ENCODE results near the gene DMD.

DMD gene

GRCh38 chrX:31713120-31713519, 1498.2 kb downstream of the DMD start:
- DNase-seq (ENCODE audit: insufficient read length, low spot score), result no peak
- TF ChIP-seq CTCF (IDR thresholded peaks at IDR 0.05; ENCODE audit: insufficient read depth, missing control alignments), result no peak
- no peak for FAIRE-seq

- DNase-seq (ENCODE audit: insufficient read length, low spot score) (no peak), FAIRE-seq (no peak)
- TF ChIP-seq CTCF (IDR thresholded peaks at IDR 0.05; ENCODE audit: insufficient read depth, missing control alignments), result no peak
Measured at GRCh38 chrX:31711166-31711565, 1500.2 kb downstream of the DMD start.

- DNase-seq (ENCODE audit: insufficient read length, low spot score), result no peak
- TF ChIP-seq CTCF (IDR thresholded peaks at IDR 0.05; ENCODE audit: insufficient read depth, missing control alignments), result no peak
- no peak for FAIRE-seq
Measured at GRCh38 chrX:31708116-31708515, 1503.2 kb downstream of the DMD start.

- FAIRE-seq, result no peak
- no peak for DNase-seq (ENCODE audit: insufficient read length, low spot score)
- no peak for TF ChIP-seq CTCF (IDR thresholded peaks at IDR 0.05; ENCODE audit: insufficient read depth, missing control alignments)
Measured at GRCh38 chrX:31706466-31706865, 1504.9 kb downstream of the DMD start.

- TF ChIP-seq CTCF (IDR thresholded peaks at IDR 0.05; ENCODE audit: insufficient read depth, missing control alignments), result no peak
- no peak for DNase-seq (ENCODE audit: insufficient read length, low spot score)
- no peak for FAIRE-seq
Measured at GRCh38 chrX:31705816-31706215, 1505.5 kb downstream of the DMD start.

- no peak for DNase-seq (ENCODE audit: insufficient read length, low spot score)
- TF ChIP-seq CTCF (IDR thresholded peaks at IDR 0.05; ENCODE audit: insufficient read depth, missing control alignments), result no peak
- FAIRE-seq, result no peak
Measured at GRCh38 chrX:31704938-31705337, 1506.4 kb downstream of the DMD start.

GRCh38 chrX:31702222-31702621, 1509.1 kb downstream of the DMD start:
- no peak for TF ChIP-seq CTCF (IDR thresholded peaks at IDR 0.05; ENCODE audit: insufficient read depth, missing control alignments)
- DNase-seq (ENCODE audit: insufficient read length, low spot score), result no peak
- FAIRE-seq, result no peak

All from D721Med (cell line).